GM21390 (cell line): ENCODE data around the gene P2RY2.

Source experiments
- ATAC-seq: cut with Tn5 transposase; IDR thresholded peaks from one replicate; pipeline ENCODE4 v1.9.1; 2021; ENCODE audit not compliant: unreplicated experiment

P2RY2 gene

GRCh38 chr11:73218106-73218829 is at the start of gene P2RY2:
Gene P2RY2, plus strand, starts transcription at chr11:73218281. Its CDS starts 15,879 bp downstream, at chr11:73234160.
- no peak for ATAC-seq

GRCh38 chr11:73168925-73169579 is 49.0 kb upstream of the P2RY2 start:
- ATAC-seq, result no peak

- ATAC-seq, result no peak
These were observed 47.9 kb upstream of the P2RY2 start for GRCh38 chr11:73170140-73170539.

GRCh38 chr11:73171436-73172161 is 46.5 kb upstream of the P2RY2 start:
- no peak for ATAC-seq

- no peak for ATAC-seq
These were observed 45.0 kb upstream of the P2RY2 start for GRCh38 chr11:73172992-73173656.

- no peak for ATAC-seq
These were observed 44.2 kb upstream of the P2RY2 start for GRCh38 chr11:73173755-73174494.

- ATAC-seq, result no peak
These were observed 43.6 kb upstream of the P2RY2 start for GRCh38 chr11:73174495-73174791.

- no peak for ATAC-seq
These were observed 42.4 kb upstream of the P2RY2 start for GRCh38 chr11:73175551-73176144.

- no peak for ATAC-seq
These were observed 41.8 kb upstream of the P2RY2 start for GRCh38 chr11:73176145-73176873.

GRCh38 chr11:73176874-73177155 is 41.3 kb upstream of the P2RY2 start:
- no peak for ATAC-seq

- no peak for ATAC-seq
These were observed 40.7 kb upstream of the P2RY2 start for GRCh38 chr11:73177380-73177777.

- peak; percentile 71 for ATAC-seq
These were observed 40.1 kb upstream of the P2RY2 start for GRCh38 chr11:73177778-73178539.

GRCh38 chr11:73178681-73179080 is 39.4 kb upstream of the P2RY2 start:
- no peak for ATAC-seq

- no peak for ATAC-seq
These were observed 35.2 kb upstream of the P2RY2 start for GRCh38 chr11:73182824-73183321.

GRCh38 chr11:73184953-73185671 is 33.0 kb upstream of the P2RY2 start:
- no peak for ATAC-seq

- no peak for ATAC-seq
These were observed 32.3 kb upstream of the P2RY2 start for GRCh38 chr11:73185680-73186293.

GRCh38 chr11:73186294-73186850 is 31.7 kb upstream of the P2RY2 start:
- no peak for ATAC-seq

- no peak for ATAC-seq
These were observed 31.2 kb upstream of the P2RY2 start for GRCh38 chr11:73186886-73187285.
